Amygdala (tissue), 56 donors: ENCODE data around the gene MBP.
A peak's percentile ranks its signal among the peaks of the same experiment; 100 is the strongest.
"Not testable (repeated sequence)": the region's sequence is repeated elsewhere in the genome, so short reads cannot be mapped to it uniquely, and the experiment has no call there.

Experiments used
- DNase-seq, 56 donors: peaks; one replicate each; lab custom pipeline; 2025; lab: John Stamatoyannopoulos, UW

MBP gene

DNA sequence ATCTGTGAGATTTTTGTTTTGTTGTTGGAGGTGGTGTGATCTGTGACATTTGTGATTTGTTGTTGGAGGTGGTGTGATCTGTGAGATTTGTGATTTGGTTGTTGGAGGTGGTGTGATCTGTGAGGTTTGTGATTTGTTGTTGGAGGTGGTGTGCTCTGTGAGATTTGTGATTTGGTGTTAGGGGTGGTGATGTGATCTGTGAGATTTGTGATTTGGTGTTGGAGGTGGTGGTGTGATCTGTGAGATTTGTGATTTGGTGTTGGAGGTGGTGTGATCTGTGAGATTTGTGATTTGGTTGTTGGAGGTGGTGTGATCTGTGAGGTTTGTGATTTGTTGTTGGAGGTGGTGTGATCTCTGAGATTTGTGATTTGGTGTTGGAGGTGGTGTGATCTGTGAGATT is 165.3 kb downstream of the MBP start:
- DNase-seq: not testable (repeated sequence)

DNA sequence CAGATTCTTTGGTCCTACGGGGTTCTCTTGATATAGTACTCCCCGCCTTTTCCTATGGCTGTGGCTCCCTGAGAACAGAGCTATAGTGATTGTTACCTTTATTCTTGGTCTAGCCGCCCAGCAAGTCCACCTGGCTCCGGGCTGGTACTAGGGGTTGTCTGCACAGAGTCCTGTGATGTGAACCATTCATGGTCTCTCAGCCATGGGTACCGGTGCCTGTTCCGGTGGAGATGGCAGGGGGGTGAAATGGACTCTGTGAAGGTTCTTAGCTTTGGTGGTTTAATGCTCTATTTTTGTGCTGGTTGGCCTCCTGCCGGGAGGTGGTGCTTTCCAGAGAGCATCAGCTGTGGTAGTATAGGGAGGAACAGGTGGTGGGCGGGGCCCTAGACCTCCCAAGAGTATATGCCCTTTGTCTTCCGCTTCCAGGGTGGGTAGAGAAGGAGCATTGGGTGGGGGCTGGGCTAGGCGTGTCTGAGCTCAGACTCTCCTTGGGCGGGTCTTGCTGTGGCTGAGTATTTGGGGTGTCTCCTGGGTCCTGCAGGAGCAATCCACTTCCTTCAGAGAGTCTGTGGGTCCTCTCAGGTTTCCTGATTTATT is 166.9 kb downstream of the MBP start:
- not testable (repeated sequence) for DNase-seq

DNA sequence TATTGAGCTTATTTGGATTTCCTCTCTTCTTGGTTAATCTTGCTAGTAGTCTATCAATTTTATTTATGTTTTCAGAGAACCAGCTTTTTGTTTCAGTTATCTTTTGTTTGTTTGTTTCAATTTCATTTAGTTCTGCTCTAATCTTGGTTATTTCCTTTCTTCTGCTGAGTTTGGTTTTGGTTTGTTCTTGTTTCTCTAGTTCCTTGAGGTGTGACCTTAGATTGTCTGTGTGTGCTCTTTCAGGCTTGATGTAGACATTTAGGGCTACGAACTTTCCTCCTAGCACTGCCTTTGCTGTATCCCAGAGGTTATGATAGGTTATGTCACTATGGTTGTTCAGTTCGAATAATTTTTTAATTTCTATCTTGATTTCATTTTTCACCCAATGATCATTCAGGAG is 168.6 kb downstream of the MBP start:
- no peak for DNase-seq

DNA sequence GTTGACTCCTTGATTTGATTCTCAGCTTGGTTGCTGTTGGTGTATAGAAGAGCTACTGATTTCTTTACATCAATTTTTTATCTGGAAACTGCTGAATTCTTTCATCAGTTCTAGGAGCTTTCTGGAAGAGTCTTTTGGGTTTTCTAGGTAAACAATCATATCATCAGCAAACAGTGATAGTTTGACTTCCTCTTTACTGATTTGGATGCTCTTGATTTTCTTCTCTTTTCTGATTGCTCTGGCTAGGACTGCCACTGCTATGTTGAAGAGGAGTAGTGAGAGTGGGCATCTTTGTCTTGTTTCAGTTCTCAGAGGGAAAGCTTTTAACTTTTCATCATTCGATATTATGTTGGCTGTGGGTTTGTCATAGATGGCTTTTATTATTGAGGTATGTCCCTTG is 169.7 kb downstream of the MBP start:
- no peak for DNase-seq

DNA sequence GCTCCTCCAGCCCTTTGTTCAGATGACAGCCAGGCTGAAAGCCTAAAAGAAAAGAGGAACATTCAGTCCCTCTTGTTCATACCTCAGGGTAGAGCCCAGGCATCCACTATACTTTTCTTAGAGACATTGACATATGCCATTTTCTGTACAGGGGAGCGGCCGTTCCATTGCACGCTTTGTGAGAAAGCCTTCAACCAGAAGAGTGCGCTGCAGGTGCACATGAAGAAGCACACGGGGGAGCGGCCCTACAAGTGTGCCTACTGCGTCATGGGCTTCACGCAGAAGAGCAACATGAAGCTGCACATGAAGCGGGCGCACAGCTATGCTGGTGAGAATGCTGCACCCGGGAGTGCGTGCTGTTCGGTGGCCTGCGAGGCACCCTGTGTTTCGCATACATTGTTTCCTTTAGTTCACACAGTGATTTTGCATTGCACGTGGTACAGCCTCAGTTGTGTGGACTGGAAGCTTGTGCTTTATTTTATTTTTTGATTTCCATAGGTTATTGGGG is 172.0 kb downstream of the MBP start:
- no peak for DNase-seq

DNA sequence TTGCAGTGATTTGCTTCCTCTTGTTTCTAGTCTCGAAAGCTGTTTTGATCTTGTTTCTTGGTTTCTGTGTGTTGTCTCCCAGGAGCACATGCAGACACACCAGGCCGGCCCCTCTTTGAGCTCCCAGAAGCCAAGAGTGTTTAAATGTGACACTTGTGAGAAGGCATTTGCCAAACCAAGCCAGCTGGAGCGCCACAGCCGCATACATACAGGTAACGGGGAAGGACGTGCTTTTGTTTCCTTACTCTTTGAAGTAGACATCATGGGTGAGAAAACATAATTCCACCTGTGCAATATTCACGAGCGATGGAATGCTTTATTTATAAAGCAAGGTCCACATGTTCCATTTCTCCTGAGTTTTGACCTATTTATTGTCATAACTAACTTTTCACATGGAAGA is 173.0 kb downstream of the MBP start:
- DNase-seq: no peak

DNA sequence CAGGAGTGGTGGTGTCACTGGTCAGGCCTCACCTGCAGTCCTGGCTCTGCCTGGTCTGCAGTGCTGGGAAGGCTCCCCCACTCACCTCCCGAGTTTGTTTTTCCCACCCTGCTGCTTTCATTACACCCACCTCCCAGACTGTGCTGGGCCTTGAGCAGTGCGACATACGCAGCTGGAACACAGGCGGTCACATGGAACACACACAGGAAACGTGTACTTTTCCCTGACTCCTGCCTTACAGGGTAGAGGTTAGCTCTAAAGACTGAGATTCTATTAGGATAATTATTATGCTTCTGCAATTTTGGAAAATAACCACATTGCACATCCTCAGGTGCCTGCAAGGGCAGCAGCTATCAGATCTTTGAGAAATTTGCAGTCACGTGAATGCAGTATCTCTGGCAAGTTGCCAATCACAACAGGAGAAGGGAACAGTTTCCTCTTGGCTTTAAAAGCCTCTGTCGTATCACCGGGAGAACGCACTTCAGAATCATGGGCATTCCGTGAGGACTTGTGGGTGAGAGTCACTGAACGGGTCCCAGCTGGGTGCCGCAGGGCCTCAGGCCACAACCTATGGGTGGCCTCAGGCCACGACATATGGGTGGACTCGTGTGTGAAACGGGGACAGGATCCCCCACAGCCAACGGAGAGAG is 173.8 kb downstream of the MBP start:
- DNase-seq: no peak

DNA sequence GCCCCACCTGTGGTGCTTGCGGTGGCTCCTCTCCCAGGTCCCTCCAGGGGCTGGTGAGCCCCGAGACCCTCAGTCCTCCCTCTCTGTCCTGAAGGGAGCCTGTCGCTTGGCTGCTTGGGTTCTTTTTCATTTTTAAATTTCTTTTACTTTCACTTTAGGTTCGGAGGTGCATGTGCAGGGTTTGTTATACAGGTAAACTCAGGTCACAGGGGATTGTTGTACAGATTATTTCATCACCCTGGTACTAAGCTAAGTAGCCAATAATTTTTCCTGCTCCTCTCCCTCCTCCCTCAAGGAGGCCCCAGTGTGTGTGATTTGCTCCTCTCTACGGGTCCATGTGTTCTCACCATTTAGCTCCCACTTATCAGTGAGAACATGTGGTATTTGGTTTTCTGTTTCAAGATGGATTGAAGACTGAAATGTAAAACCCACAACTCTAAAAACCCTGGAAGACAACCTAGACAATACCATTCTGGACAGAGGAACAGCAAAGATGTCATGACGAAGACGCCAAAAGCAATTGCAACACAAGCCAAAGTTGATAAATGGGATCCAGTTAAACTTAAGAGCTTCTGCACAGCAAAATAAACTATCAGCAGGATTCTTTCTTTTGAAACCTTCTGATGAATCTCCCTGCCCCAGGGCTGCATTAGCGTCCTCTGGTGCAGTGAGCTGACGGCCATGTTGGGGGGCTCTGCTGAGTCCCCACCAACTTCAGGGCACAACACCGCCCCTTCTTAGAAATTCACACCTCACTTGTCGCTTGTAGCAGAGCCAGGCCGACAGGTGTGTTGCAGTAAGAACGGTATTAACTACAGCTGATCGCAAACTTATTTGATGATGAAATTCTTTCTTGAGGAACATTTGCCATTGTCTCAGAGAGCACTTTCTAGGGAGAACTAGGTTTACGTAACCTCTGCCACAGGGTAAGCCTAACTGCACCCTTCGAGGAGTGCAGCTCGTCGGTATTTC is 174.9 kb downstream of the MBP start:
- no peak for DNase-seq

DNA sequence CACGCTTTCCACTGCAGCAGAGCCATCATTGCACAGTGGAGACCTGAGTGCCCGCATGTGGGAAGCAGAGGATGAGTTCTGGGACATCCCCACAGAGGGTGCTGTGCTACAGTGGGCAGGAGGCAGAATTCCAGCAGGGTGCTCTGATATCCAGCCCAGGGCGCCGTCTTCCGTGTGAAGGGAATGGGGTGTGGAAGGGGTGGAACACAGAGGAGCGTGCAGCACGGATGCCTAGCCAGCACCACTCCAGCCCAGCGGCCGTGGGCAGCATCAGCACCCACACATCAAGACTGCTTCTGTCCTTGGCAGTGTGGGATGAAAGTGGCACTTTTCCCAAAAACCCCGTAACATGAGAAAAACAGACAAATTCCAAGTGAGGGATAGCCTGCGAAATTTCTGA is 175.9 kb downstream of the MBP start:
- DNase-seq: no peak

DNA sequence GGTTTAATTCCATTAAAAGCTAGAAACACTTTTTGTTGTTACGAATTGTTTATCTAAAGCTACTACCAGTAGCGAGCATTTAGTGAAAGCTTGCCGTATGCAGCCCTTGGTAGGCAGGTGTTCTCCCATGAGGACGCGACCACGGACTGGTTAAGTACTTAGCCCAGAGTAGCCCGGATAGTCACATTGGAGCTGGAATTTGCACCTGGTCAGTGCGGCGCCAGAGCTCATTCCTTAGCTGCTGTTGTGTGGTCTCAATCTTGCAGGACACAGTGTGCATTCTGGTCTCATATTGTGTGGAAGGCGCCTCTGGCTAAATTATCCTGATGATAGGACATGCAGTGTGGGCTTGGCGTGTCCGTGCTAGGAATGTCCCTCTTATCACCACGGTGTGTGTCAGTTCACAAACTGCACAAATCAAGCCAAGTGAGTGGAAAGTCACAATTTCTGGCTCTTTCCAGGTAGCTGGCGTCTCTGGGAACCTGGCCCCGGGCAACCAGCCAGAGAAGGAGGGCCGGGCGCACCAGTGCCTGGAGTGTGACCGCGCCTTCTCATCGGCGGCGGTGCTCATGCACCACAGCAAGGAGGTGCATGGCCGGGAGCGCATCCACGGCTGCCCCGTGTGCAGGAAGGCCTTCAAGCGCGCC is 176.9 kb downstream of the MBP start:
- no peak for DNase-seq

DNA sequence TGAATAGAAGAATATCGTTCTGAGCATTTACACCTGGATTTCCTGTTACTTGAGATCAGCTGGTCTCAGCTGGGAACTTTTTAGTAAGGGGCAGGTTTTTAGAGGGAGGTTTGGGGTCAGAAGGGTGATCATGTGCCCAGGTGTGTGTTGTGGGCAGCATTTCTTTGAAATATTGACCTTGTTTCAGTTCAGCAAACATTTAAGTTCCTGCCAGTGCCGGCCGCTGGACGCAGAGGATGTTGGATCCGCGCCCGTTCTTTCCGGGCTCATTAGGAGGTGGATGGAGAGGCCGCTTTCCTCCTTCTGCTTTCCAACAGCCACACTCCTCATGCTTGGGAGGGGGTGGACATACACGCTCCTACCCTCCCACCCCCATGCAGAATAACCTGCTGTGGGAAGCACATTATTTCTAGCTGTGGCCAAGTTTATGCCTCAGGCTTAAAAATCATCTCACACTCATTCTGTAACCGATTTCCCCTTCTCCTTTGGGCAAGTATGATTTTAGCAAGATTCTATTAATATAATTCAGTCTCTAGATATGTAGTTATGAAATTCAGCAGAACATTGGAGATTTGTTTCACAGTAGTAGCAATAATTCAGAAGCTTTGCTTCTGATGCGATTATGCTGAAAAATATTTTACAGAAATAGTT is 178.9 kb downstream of the MBP start:
- DNase-seq: peak in 29 of 56 donors; percentile 19 to 72 (median 51)

DNA sequence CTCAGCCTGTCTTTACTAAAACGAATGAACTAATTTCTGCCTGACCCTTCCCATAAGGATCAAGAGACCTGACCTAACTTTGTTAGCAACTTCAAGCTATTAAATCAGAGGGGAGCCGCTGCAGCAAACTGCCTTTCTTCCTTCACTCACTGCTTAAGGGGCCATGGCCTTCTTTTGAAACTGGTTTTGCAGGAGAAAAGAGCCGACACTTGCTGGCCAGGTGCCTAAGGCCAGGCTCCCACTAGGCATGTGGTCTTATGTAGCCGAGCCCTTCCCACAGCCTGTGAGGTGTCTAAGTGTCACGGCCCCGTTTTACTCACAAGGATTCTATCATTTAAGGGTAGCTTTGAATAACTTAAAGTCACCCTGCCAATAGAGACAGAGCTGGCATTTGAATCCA is 179.4 kb downstream of the MBP start:
- DNase-seq: peak in 6 of 56 donors; percentile 13 to 34 (median 28)

DNA sequence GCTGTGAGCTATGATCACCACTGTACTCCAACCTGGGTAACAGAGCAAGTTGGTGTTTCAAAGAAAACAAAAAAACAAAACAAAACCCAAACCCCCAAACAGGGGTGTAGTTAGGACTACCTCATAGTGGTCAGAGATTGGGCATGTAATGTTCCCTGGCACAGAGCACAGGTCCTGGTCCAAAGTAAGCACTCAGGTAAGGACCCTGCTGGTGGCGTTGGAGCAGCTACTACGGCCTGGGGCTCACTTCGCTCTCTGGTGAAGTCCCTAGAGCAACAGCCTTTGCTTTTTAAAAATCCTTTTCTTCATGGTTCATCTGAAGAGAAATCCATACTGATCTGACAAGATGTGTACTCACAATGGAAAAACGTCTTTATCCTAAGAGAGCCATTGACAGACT is 179.8 kb downstream of the MBP start:
- no peak for DNase-seq

DNA sequence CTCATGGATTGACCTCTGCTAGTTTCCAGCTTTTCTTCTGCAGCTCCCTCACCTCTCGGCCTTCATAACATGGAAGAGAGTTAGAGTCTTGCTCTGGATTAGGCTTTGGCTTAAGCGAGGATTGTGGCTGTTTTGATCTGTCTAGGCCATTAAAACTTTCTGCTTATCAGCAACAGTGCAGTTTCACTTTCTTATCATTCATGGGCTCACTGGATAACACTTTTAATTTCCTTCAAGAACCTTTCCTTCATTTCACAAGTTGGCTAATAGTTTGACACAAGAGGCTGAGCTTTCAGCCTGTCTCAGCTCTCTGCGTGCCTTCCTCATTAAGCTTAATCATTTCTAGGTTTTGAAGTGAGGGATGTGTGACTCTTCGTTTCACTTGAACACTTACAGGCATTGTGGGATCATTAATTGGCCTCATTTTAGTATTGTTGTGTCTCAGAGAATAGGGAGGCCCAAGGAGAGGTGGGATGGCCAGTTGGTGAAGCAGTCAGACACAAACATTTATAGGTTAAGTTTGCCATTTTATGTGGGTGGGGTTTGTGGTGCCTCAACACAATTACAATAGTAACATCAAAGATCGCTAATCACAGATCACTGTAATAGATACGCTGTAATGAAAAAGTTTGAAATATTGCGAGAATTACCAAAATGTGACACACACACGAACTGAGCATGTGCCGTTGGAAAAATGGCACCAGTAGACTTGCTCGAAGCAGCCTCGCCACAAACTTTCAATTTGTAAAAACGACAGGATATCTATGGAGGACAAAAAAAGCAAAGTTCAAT is 180.9 kb downstream of the MBP start:
- DNase-seq: no peak

DNA sequence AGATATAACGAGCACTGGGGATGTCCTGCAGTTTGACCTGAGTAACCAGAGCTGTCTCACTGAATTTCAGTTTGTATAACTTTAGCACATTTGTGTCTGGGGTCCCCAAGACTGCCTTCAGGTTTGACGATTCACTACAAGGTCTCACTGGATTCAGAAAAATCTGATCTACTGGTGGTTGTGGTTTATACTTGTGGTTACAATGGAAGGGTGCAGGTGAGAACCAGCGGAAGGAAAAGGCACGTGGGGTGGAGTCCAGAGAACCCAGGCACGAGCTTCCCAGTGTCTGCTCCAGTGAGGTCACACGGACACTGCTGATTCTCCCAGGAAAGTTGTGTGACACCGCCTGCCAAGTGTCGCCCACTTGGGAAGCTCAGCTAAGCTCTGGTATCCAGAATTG is 184.2 kb downstream of the MBP start:
- DNase-seq: no peak

DNA sequence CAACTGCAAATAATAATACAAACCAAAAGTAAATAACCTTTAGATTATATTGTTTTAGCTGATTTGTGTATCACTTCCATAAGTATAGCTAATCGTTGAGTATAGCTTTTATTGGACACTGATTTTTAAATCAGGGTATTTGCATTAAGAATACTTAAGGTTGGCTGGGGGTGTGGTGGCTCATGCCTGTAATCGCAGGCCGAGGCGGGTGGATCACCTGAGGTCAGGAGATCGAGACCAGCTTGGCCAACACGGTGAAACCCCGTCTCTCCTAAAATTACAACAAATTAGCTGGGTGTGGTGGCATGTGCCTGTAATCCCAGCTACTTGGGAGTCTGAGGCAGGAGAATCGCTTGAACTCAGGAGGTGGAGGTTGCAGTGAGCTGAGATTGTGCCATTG is 188.2 kb downstream of the MBP start:
- not testable (repeated sequence) for DNase-seq

DNA sequence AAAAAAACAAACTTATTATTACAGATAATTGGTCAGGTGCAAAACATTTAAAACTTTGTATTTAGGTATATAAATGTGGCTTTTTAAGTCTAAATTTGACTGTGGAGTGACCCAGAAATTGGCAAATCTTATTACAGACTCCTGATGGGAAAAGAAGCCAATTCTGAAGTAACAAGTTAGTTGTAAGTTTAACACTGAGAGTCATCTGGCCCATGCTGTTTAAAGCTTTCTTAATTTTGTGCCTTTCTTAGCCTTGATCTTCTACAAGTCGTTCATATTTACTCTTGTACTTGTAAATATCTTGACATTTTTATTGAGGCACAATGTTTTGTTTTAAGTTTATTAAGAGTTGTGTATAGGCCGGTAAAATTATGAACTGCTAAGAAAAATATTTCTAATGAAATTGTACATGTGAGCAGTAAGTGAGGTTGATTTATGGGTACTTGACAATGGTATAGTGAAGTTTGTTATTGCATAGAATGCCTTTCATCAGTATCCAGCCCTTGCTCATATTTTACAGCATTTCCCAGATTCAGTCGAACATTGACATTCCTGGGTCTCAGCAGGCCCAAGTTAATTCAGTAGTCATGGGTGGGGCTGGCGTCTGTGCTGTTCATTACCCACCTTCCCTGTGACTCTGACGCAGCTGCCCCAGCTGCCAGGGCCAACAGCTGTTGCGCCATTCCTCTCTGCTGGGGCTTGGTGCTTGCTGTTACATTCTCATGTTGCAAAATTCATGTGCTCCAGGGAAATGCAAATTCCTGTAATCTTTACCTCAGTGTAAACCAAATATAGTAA is 188.8 kb downstream of the MBP start:
- no peak for DNase-seq

DNA sequence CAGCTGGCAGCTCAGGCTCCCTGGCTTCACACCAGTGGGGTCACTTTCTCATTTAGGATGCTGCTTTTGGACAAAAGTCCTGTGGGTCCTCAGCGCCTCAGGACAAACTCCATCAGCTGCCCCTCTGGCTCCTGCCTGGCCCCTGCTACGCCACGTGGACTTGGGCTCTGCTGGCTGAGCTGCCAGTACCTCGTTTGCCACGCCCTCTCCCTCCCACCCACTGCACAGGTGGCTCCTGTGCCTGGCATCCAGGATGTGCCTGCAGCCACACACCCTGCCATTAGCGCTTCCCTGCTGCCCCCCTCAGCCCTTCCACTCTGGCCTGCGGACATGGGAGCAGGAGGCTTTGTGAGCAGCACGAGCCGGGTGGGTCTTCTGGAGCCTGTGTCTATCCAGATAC is 191.3 kb downstream of the MBP start:
- DNase-seq: no peak

DNA sequence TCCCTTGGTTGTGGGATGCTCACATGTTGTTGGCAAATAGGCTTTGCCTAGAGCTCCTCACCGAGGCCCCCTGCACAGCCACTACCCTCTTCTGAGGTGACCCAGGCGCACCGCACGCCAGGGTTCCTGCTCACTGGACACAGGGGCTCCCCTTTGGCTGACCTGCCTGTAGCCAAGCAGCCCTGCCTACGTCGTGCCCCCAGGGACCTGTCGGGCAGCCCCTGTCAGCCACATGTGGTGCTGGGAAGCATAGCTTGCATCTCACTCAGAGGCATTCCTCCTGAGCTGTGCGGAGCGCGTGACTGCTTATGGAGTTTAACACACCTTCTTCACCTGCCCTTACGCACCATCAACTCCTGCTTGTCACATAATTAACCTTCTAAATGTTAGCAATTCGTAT is 194.0 kb downstream of the MBP start:
- DNase-seq: no peak
